ENCODE results near the gene HSPH1.

Gene HSPH1

GRCh38 chr13:31129419-31129818 is 32.3 kb downstream of the HSPH1 start:
- no peak for TF ChIP-seq ZNF274 (IDR thresholded peaks at IDR 0.05; ENCODE audit: low read depth, low read length)

GRCh38 chr13:31124204-31124603 is 37.5 kb downstream of the HSPH1 start:
- TF ChIP-seq ZNF274 (IDR thresholded peaks at IDR 0.05; ENCODE audit: low read depth, low read length), result no peak

More at GRCh38 chr13:31129419-31129818, 32.3 kb downstream of the HSPH1 start:
- H3K4me3 ChIP-seq (ENCODE audit: low read length), result no peak overlapping the region

GRCh38 chr13:31122544-31123260 is 39.0 kb downstream of the HSPH1 start:
- H3K4me3 ChIP-seq (ENCODE audit: low read length), result no peak overlapping the region
- TF ChIP-seq ZNF274 (IDR thresholded peaks at IDR 0.05; ENCODE audit: low read depth, low read length), result no peak

More at GRCh38 chr13:31124204-31124603, 37.5 kb downstream of the HSPH1 start:
- H3K4me3 ChIP-seq (ENCODE audit: low read length), result no peak overlapping the region

- no peak for TF ChIP-seq ZNF274 (IDR thresholded peaks at IDR 0.05; ENCODE audit: low read depth, low read length)
- H3K4me3 ChIP-seq (ENCODE audit: low read length), result no peak overlapping the region
Measured at GRCh38 chr13:31122143-31122542, 39.6 kb downstream of the HSPH1 start.

GRCh38 chr13:31121379-31122140 is 40.1 kb downstream of the HSPH1 start:
- H3K4me3 ChIP-seq (ENCODE audit: low read length), result no peak overlapping the region
- TF ChIP-seq ZNF274 (IDR thresholded peaks at IDR 0.05; ENCODE audit: low read depth, low read length), result no peak

GRCh38 chr13:31119966-31120700 is 41.6 kb downstream of the HSPH1 start:
- H3K4me3 ChIP-seq (ENCODE audit: low read length), result no peak overlapping the region
- TF ChIP-seq ZNF274 (IDR thresholded peaks at IDR 0.05; ENCODE audit: low read depth, low read length), result no peak

GRCh38 chr13:31119526-31119925 is 42.2 kb downstream of the HSPH1 start:
- no peak overlapping the region for H3K4me3 ChIP-seq (ENCODE audit: low read length)
- TF ChIP-seq ZNF274 (IDR thresholded peaks at IDR 0.05; ENCODE audit: low read depth, low read length), result no peak

GRCh38 chr13:31116224-31116623 is 45.5 kb downstream of the HSPH1 start:
- H3K4me3 ChIP-seq (ENCODE audit: low read length), result no peak overlapping the region
- no peak for TF ChIP-seq ZNF274 (IDR thresholded peaks at IDR 0.05; ENCODE audit: low read depth, low read length)

- no peak for TF ChIP-seq ZNF274 (IDR thresholded peaks at IDR 0.05; ENCODE audit: low read depth, low read length)
- H3K4me3 ChIP-seq (ENCODE audit: low read length), result no peak overlapping the region
Measured at GRCh38 chr13:31115616-31116015, 46.1 kb downstream of the HSPH1 start.

GRCh38 chr13:31114641-31115040 is 47.1 kb downstream of the HSPH1 start:
- H3K4me3 ChIP-seq (ENCODE audit: low read length), result no peak overlapping the region
- no peak for TF ChIP-seq ZNF274 (IDR thresholded peaks at IDR 0.05; ENCODE audit: low read depth, low read length)

- no peak overlapping the region for H3K4me3 ChIP-seq (ENCODE audit: low read length)
- TF ChIP-seq ZNF274 (IDR thresholded peaks at IDR 0.05; ENCODE audit: low read depth, low read length), result no peak
Measured at GRCh38 chr13:31111136-31111535, 50.6 kb downstream of the HSPH1 start.

GRCh38 chr13:31110617-31111016 is 51.1 kb downstream of the HSPH1 start:
- H3K4me3 ChIP-seq (ENCODE audit: low read length), result no peak overlapping the region
- no peak for TF ChIP-seq ZNF274 (IDR thresholded peaks at IDR 0.05; ENCODE audit: low read depth, low read length)

- TF ChIP-seq ZNF274 (IDR thresholded peaks at IDR 0.05; ENCODE audit: low read depth, low read length), result no peak
- H3K4me3 ChIP-seq (ENCODE audit: low read length), result no peak overlapping the region
Measured at GRCh38 chr13:31110169-31110568, 51.5 kb downstream of the HSPH1 start.

GRCh38 chr13:31107109-31107508 is 54.6 kb downstream of the HSPH1 start:
- H3K4me3 ChIP-seq (ENCODE audit: low read length), result no peak overlapping the region

More at GRCh38 chr13:31107109-31107508, 54.6 kb downstream of the HSPH1 start:
- no peak for TF ChIP-seq ZNF274 (IDR thresholded peaks at IDR 0.05; ENCODE audit: low read depth, low read length)
